ENCODE results near the gene TWNK.
A peak's percentile ranks its signal among the peaks of the same experiment; 100 is the strongest.

TWNK gene

DNA sequence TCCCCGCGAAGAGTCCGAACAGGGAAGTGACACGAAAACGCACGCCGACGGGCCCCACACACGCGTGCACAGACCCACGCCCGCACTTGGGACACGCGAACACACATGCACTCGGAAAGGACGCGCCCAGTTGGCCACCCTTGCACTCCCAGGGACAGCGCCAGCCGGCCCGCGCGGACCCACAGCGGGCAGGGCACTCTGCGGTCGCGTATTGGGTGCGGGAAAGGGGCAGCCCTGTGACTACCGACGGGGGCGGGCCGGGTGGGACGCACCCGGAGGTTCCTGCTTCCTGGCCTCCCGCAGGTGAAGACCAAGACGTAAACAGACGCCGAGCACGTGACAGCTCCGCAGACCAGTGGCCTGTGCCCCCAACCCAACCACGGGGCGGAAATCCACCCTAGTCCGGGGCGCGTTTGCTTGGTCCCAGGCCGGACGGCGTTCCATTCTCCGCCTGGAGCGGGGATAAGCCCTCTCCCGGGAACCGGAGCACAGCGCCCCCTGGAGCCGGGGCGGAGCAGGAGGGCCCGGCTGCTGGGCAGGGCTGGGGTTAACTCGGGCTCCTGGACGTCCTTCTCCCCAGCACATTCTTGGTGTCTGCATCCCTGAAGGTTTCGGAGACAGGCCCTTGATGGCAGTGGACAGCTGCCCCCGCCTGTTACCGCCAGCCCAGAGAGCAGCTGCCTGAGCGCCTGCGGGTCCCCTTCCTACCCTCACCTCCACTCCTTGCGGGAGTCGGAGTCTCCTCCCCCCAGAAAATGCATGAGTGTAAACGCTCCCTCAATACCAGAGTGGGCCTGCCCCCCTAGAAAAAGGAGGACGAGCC is 10.2 kb downstream of the TWNK start:
- DNase-seq (ENCODE audit: low spot score): peak; percentile 94

- DNase-seq (ENCODE audit: low spot score): peak; percentile 93
These were observed 11.0 kb downstream of the TWNK start for GRCh38 chr10:100998183-100998990.

DNA sequence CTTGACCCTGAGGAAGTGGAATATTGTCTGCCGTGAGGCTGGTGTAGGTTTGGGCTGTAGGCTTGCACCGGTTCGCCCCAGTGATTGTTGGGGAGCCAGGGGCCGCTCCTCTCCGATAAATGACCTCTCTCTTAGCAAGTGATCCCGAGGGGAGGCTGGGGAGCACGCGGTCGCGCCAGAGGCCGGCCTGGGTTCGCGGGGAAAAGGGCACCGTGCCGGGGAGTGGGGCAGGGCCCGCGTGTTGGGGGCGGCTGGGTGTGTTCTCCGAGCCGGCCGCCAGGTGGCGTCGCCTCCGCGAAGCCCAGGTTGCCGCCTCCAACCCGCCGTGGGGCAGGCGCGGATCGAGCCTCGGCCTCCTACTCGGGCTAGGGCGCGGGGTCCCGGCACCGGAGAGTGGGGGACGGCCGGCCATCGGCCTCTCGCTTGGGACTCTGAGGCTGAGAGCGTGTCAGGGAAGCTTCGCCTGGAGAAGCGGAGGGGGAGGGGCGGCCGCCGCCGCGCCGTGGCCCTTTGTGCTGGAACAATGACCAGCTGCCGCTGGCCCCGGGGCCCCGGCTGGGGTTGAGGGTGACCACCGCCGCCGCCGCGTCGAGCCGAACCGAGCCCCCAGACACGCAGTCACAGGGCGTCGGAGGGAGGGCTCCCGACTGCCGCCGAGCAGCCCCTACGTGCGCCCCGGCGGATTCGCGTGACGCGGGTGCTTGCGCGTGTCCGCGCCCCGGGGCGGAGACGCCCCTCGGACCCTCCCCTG is 11.8 kb downstream of the TWNK start:
- DNase-seq (ENCODE audit: low spot score): peak; percentile 94

GRCh38 chr10:100999742-101000126 is 12.4 kb downstream of the TWNK start, which contains the start of gene LZTS2:
LZTS2 (plus strand) TSS chr10:100999808; CDS start chr10:101002539, 2,731 bp downstream.
- no peak for DNase-seq (ENCODE audit: low spot score)

DNA sequence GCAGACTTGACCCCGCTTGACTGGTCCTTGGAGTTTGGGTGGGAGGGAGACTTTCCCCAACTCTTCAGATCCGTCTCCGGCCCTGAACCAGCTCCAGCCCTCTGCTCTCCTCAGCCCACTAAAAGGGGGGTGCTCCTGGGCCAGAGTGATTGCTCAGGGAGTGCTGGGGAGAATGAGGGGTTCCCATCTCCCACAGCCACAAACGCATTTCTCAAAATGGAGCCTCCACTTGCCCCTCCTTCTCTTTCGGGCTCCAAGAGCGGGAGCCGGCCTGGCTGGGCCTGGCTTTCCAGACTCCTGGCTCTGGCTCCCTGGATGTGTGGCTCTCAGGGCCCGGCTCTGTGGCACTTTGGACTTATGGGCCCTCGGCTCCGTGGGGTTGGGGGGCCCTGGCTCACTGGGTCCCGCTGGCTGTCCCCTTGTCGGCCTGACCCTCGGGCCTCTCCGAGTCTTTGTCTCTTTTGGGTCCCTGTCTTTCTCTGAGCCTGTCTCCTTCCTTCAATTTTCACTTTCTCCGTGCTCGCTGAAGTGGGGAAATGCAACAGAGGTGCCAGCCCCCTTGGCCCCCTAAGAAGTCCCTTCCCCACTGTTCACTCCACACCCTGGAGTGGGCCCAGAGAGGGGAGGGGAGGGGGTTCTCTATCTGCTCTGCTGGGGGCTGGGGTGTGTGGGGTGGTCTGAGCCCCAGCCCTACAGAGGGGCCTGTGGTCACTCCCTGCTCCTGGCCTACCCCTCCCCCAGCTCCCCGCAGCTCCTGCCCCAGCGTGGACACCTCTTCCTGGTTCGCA is 13.0 kb downstream of the TWNK start:
- peak; percentile 54 for DNase-seq (ENCODE audit: low spot score)

GRCh38 chr10:101000915-101001658 is 13.7 kb downstream of the TWNK start:
- peak; percentile 92 for DNase-seq (ENCODE audit: low spot score)

- no peak for DNase-seq (ENCODE audit: low spot score)
These were observed 14.3 kb downstream of the TWNK start for GRCh38 chr10:101001659-101002035.

GRCh38 chr10:101002456-101002855 is 15.1 kb downstream of the TWNK start:
- DNase-seq (ENCODE audit: low spot score): no peak

DNA sequence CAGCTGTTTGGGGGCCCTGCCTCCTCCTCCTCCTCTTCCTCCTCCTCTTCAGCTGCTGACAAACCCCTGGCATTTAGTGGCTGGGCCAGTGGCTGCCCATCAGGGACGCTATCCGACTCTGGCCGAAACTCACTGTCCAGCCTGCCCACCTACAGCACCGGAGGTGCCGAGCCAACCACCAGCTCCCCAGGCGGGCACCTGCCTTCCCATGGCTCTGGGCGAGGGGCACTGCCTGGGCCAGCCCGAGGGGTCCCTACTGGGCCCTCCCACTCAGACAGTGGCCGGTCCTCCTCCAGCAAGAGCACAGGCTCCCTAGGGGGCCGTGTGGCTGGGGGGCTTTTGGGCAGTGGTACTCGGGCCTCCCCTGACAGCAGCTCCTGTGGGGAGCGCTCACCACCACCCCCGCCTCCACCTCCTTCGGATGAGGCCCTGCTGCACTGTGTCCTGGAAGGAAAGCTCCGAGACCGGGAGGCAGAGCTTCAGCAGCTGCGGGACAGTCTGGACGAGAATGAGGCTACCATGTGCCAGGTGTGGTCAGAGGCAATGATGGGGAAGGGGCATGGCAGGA is 16.4 kb downstream of the TWNK start:
- no peak for DNase-seq (ENCODE audit: low spot score)

GRCh38 chr10:101005361-101005760 is 18.0 kb downstream of the TWNK start:
- DNase-seq (ENCODE audit: low spot score): no peak

DNA sequence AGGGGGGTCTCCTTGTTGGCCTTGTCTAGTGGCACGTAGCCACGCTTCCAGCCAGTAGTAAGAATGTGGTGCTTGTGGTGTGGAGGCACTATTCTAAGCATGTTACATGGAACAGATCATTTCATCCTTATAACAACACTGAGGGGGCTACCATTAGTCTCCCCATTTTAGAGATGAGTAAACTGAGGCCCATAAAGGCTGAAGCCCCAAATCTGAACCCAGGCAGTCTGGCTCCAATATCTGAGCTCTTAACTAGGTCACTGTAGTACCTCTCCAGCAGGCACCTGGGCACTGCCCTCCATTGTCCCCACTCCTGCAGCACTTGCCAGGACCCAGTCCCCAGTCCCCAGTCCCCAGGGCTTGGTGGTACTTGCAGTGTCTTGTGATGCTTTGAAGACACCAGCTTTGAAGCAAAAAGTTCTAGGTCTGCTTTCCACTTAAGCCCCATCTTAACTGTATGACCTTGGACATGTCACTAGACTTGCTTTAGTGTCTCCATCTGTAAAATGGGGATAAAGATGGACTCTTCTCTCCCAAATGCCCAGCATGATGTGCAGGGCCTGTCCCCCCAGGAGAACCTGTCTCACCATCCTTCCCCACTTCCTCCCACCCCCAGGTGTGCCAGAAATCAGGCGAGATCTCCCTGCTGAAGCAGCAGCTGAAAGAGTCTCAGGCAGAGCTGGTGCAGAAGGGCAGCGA is 18.7 kb downstream of the TWNK start:
- no peak for DNase-seq (ENCODE audit: low spot score)

DNA sequence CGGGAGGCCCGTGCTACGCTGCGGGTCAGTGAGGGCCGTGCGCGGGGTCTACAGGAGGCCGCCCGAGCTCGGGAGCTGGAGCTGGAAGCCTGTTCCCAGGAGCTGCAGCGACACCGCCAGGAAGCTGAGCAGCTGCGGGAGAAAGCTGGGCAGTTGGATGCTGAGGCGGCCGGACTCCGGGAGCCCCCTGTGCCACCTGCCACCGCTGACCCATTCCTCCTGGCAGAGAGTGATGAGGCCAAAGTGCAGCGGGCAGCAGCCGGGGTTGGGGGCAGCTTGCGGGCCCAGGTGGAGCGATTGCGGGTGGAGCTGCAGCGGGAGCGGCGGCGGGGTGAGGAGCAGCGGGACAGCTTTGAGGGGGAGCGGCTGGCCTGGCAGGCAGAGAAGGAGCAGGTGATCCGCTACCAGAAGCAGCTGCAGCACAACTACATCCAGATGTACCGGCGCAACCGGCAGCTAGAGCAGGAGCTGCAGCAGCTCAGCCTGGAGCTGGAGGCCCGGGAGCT is 19.3 kb downstream of the TWNK start:
- DNase-seq (ENCODE audit: low spot score): no peak

- no peak for DNase-seq (ENCODE audit: low spot score)
These were observed 19.9 kb downstream of the TWNK start for GRCh38 chr10:101007099-101007711.

GRCh38 chr10:101007915-101008822 is 20.8 kb downstream of the TWNK start:
- DNase-seq (ENCODE audit: low spot score): no peak

- no peak for DNase-seq (ENCODE audit: low spot score)
These were observed 21.6 kb downstream of the TWNK start for GRCh38 chr10:101008823-101009423.

DNA sequence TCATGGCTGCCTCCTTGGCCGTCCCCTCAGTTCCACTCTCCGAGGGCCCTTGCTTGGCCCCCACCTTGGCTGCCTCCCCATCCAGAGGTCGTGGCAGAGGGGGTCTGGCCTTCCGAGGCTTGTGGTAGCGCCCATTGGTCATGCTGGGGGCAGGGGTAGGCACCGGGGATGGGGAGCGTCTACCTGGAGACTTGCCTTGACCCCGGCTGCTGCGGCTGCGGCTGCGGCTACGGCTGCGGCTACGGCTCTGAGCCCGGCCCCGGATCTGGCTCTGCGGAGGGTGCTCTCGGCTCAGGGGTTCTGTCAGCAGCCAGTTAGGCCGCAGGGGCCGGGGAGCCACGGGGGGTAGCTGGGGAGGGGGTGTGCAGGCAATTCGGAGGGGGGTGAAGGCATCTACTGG is 23.0 kb downstream of the TWNK start:
- no peak for DNase-seq (ENCODE audit: low spot score)

GRCh38 chr10:101011517-101012423 is 24.4 kb downstream of the TWNK start:
- peak; percentile 40 for DNase-seq (ENCODE audit: low spot score)

All from GM03348 (cell line).